ENCODE data around the gene NUP133.
A peak's percentile ranks its signal among the peaks of the same experiment; 100 is the strongest.

NUP133 gene
- 72.3 to 130 (median 96.9) reads per million in 9 experiments for total RNA-seq

GRCh38 chr1:229507951-229508822, at the start of gene NUP133:
Gene NUP133 (minus strand): TSS chr1:229508341. CDS start chr1:229508249, 92 bp downstream.
- Mint-ChIP-seq H3K4me1 (ENCODE audit: low read depth in 2 of 2) (peaks cover 21 to 27% of the 10 kb centered on the region in 2 donors), H3K27ac (peak within 1 kb of the TSS; percentile 96 to 97)

GRCh38 chr1:229557200-229557850, 49.2 kb upstream of the NUP133 start:
- ATAC-seq (replicated peaks) (no peak), DNase-seq (peak in 1 of 3 experiments; percentile 12)
- peak overlapping the region; percentile 79 to 90 for H3K4me3 Mint-ChIP-seq
- no peaks in the 10 kb centered on the region for H3K9me3 Mint-ChIP-seq
- H3K27me3 Mint-ChIP-seq: no peaks in the 10 kb centered on the region
- peaks cover 12% of the 10 kb centered on the region for H3K36me3 Mint-ChIP-seq (ENCODE audit: insufficient read depth)
- H3K4me1 Mint-ChIP-seq (ENCODE audit: low read depth in 2 of 2): peaks cover 36 to 47% of the 10 kb centered on the region in 2 donors
- H3K27ac Mint-ChIP-seq: peak overlapping the region; percentile 71 to 87

More at GRCh38 chr1:229507951-229508822, at the start of gene NUP133:
- peak; percentile 97 to 98 (median 97) for DNase-seq
- peak within 1 kb of the TSS; percentile 88 to 89 for H3K4me3 Mint-ChIP-seq
- ATAC-seq (replicated peaks): peak; percentile 95
- H3K27me3 Mint-ChIP-seq: peaks cover 0 to 5% of the 10 kb centered on the region in 2 donors
- peaks cover 28% of the 10 kb centered on the region for H3K36me3 Mint-ChIP-seq (ENCODE audit: insufficient read depth)
- H3K9me3 Mint-ChIP-seq: no peaks in the 10 kb centered on the region

- H3K36me3 Mint-ChIP-seq (ENCODE audit: insufficient read depth): peaks cover 15% of the 10 kb centered on the region
- H3K27ac Mint-ChIP-seq: peak overlapping the region; percentile 13 to 67
- H3K4me1 Mint-ChIP-seq (ENCODE audit: low read depth in 2 of 2): peaks cover 40 to 58% of the 10 kb centered on the region in 2 donors
Observed at GRCh38 chr1:229554886-229555621, 46.9 kb upstream of the NUP133 start.

GRCh38 chr1:229553621-229554130, 45.5 kb upstream of the NUP133 start:
- no peak overlapping the region for H3K27ac Mint-ChIP-seq

More at GRCh38 chr1:229554886-229555621, 46.9 kb upstream of the NUP133 start:
- DNase-seq (no peak), ATAC-seq (replicated peaks) (no peak)
- Mint-ChIP-seq H3K27me3 (no peaks in the 10 kb centered on the region), H3K4me3 (no peak overlapping the region), H3K9me3 (no peaks in the 10 kb centered on the region)

GRCh38 chr1:229552732-229553131, 44.6 kb upstream of the NUP133 start:
- Mint-ChIP-seq H3K27ac (peak overlapping the region in 1 of 2 donors; percentile 70), H3K36me3 (ENCODE audit: insufficient read depth) (peaks cover 18% of the 10 kb centered on the region), H3K27me3 (no peaks in the 10 kb centered on the region), H3K4me3 (no peak overlapping the region), H3K4me1 (ENCODE audit: low read depth in 2 of 2) (peaks cover 34 to 50% of the 10 kb centered on the region in 2 donors), H3K9me3 (no peaks in the 10 kb centered on the region)
- ATAC-seq (replicated peaks) (no peak), DNase-seq (no peak)

More at GRCh38 chr1:229553621-229554130, 45.5 kb upstream of the NUP133 start:
- H3K9me3 Mint-ChIP-seq: no peaks in the 10 kb centered on the region
- H3K4me3 Mint-ChIP-seq: no peak overlapping the region
- DNase-seq (no peak), ATAC-seq (replicated peaks) (no peak)
- no peaks in the 10 kb centered on the region for H3K27me3 Mint-ChIP-seq
- peaks cover 15% of the 10 kb centered on the region for H3K36me3 Mint-ChIP-seq (ENCODE audit: insufficient read depth)
- H3K4me1 Mint-ChIP-seq (ENCODE audit: low read depth in 2 of 2): peaks cover 34 to 50% of the 10 kb centered on the region in 2 donors

GRCh38 chr1:229550812-229551567, 42.8 kb upstream of the NUP133 start:
- peak overlapping the region; percentile 27 to 30 for H3K27ac Mint-ChIP-seq
- no peak for ATAC-seq (replicated peaks)

GRCh38 chr1:229547542-229547941, 39.4 kb upstream of the NUP133 start:
- Mint-ChIP-seq H3K27me3 (no peaks in the 10 kb centered on the region), H3K4me3 (no peak overlapping the region), H3K36me3 (ENCODE audit: insufficient read depth) (peaks cover 29% of the 10 kb centered on the region), H3K27ac (peak overlapping the region in 1 of 2 donors; percentile 26), H3K9me3 (no peaks in the 10 kb centered on the region), H3K4me1 (ENCODE audit: low read depth in 2 of 2) (peaks cover 3 to 17% of the 10 kb centered on the region in 2 donors)
- DNase-seq: no peak
- ATAC-seq (replicated peaks): no peak

More at GRCh38 chr1:229550812-229551567, 42.8 kb upstream of the NUP133 start:
- Mint-ChIP-seq H3K27me3 (no peaks in the 10 kb centered on the region), H3K9me3 (no peaks in the 10 kb centered on the region), H3K4me3 (no peak overlapping the region), H3K4me1 (ENCODE audit: low read depth in 2 of 2) (peaks cover 22 to 34% of the 10 kb centered on the region in 2 donors), H3K36me3 (ENCODE audit: insufficient read depth) (peaks cover 15% of the 10 kb centered on the region)
- DNase-seq: no peak

GRCh38 chr1:229544587-229544986, 36.4 kb upstream of the NUP133 start:
- ATAC-seq (replicated peaks): no peak
- H3K36me3 Mint-ChIP-seq (ENCODE audit: insufficient read depth): peaks cover 42% of the 10 kb centered on the region
- H3K27ac Mint-ChIP-seq: no peak overlapping the region
- peaks cover 0 to 4% of the 10 kb centered on the region in 2 donors for H3K4me1 Mint-ChIP-seq (ENCODE audit: low read depth in 2 of 2)
- no peak overlapping the region for H3K4me3 Mint-ChIP-seq
- no peak for DNase-seq
- no peaks in the 10 kb centered on the region for H3K27me3 Mint-ChIP-seq
- H3K9me3 Mint-ChIP-seq: no peaks in the 10 kb centered on the region

GRCh38 chr1:229539863-229540506, 31.8 kb upstream of the NUP133 start:
- Mint-ChIP-seq H3K27ac (no peak overlapping the region), H3K4me1 (ENCODE audit: low read depth in 2 of 2) (peaks cover 0 to 4% of the 10 kb centered on the region in 2 donors), H3K36me3 (ENCODE audit: insufficient read depth) (peaks cover 55% of the 10 kb centered on the region), H3K27me3 (no peaks in the 10 kb centered on the region), H3K9me3 (no peaks in the 10 kb centered on the region), H3K4me3 (no peak overlapping the region)
- DNase-seq (no peak), ATAC-seq (replicated peaks) (no peak)

GRCh38 chr1:229538945-229539344, 30.8 kb upstream of the NUP133 start:
- H3K27ac Mint-ChIP-seq: peak overlapping the region in 1 of 2 donors; percentile 49
- no peak for ATAC-seq (replicated peaks)
- H3K9me3 Mint-ChIP-seq: no peaks in the 10 kb centered on the region
- peaks cover 55% of the 10 kb centered on the region for H3K36me3 Mint-ChIP-seq (ENCODE audit: insufficient read depth)
- H3K4me1 Mint-ChIP-seq (ENCODE audit: low read depth in 2 of 2): peaks cover 0 to 5% of the 10 kb centered on the region in 2 donors
- DNase-seq: no peak
- H3K27me3 Mint-ChIP-seq: no peaks in the 10 kb centered on the region
- no peak overlapping the region for H3K4me3 Mint-ChIP-seq

GRCh38 chr1:229537894-229538293, 29.8 kb upstream of the NUP133 start:
- H3K4me1 Mint-ChIP-seq (ENCODE audit: low read depth in 2 of 2): peaks cover 0 to 4% of the 10 kb centered on the region in 2 donors
- no peaks in the 10 kb centered on the region for H3K27me3 Mint-ChIP-seq
- H3K9me3 Mint-ChIP-seq: no peaks in the 10 kb centered on the region
- no peak for DNase-seq
- no peak for ATAC-seq (replicated peaks)
- H3K4me3 Mint-ChIP-seq: no peak overlapping the region
- peaks cover 51% of the 10 kb centered on the region for H3K36me3 Mint-ChIP-seq (ENCODE audit: insufficient read depth)
- H3K27ac Mint-ChIP-seq: peak overlapping the region in 1 of 2 donors; percentile 3

- Mint-ChIP-seq H3K9me3 (no peaks in the 10 kb centered on the region), H3K27ac (no peak overlapping the region), H3K4me1 (ENCODE audit: low read depth in 2 of 2) (peaks cover 0 to 4% of the 10 kb centered on the region in 2 donors), H3K36me3 (ENCODE audit: insufficient read depth) (peaks cover 51% of the 10 kb centered on the region), H3K4me3 (no peak overlapping the region), H3K27me3 (no peaks in the 10 kb centered on the region)
- ATAC-seq (replicated peaks): no peak
- no peak for DNase-seq
Observed at GRCh38 chr1:229536982-229537381, 28.8 kb upstream of the NUP133 start.

Data from effector memory CD8-positive, alpha-beta T cell (primary cell).